ENCODE data around the gene IP6K1. TPM values are rescaled to one million over a fixed set of nuclear protein-coding genes. Genes with fewer than 3 reads are reported as not detected.

IP6K1 gene
- total RNA-seq, 1 experiment from 2014 or later = 32.2 TPM

DNA sequence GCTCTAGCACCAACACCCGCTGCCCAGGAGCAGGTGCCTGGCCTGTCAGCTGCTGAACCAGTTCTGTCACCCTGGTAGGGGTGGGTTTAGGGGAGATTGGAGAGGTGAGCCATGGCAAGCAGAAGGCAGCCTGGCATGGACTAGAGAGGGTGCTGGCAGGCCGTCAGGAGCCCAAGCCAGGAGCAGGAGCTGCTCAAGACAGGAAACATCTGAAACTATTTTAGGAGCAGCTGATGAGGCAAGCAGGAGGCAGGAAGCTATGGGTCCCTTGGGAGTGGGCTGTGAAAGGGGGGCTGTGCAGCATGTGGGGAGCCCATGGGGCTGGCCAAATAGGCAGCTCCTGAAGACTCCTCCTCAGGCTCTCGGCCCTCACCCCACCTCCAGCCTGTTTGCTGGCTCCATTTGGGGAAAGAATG is 19.0 kb upstream of the IP6K1 start:
- POLR2A ChIA-PET = interaction anchor here (0.6 kb wide), 1 partner anchor 12 kb away, joined by 3 read pairs; no protein-coding TSS in a partner anchor
- CTCF ChIA-PET = interaction anchor here (1.0 to 7.4 kb wide), 10 partner anchors 21 to 315 kb away, joined by 3 to 207 read pairs (median 6); partner anchors contain the start of gene MON1A

DNA sequence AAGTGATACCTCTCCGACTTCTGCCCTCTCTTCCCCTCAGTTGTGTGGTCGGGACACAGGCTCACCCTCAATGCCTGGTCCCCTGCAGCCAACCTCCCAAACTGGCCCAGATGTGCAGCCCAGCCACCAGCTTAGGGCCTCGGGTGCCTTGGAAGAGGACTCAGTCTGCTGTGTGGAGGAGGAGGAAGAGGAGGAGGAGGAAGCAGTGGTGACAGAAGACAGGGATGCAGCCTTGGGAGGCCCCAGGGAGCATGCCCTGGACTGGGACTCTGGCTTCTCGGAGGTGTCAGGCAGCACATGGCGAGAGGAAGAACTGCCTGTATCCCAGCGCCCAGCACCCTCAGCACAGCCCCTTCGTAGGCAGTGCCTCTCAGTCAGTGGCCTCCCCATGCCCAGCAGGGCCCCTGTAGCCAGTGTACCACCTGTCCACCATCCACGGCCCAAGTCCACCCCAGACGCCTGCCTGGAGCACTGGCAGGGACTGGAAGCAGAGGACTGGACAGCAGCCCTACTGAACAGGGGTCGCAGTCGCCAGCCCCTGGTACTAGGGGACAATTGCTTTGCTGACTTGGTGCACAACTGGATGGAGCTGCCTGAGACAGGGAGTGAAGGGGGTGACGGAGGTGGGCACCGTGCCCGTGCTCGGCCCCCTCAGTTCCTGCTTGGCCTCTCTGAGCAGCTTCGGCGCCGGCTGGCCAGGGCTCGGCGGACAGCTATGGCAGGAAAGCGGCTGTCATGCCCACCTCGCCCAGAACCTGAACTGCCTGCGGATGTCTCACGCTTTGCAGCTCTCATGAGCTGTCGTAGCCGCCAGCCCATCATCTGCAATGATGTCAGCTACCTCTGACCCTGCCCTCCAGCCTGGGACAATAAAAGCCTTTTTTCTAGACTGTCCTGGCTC is 18.0 kb upstream of the IP6K1 start:
- H3K9me3 Mint-ChIP-seq = no peaks in the 10 kb centered on the region
- H3K4me1 Mint-ChIP-seq = peaks cover 41% of the 10 kb centered on the region
- ATAC-seq (no peak), DNase-seq (ENCODE audit: low spot score) (no peak)
- no peaks in the 10 kb centered on the region for H3K36me3 Mint-ChIP-seq
- peaks cover 40% of the 10 kb centered on the region for H3K27me3 Mint-ChIP-seq (ENCODE audit: low read depth)
- no peak overlapping the region for H3K27ac Mint-ChIP-seq
- peak overlapping the region; percentile 86 for H3K4me3 Mint-ChIP-seq
- TF ChIP-seq NR3C1 (CRISPR knock-in tag; conservative IDR thresholded peaks at IDR 0.05; ENCODE audit: low read depth) = no peak
- TF ChIP-seq, protein P1, sequence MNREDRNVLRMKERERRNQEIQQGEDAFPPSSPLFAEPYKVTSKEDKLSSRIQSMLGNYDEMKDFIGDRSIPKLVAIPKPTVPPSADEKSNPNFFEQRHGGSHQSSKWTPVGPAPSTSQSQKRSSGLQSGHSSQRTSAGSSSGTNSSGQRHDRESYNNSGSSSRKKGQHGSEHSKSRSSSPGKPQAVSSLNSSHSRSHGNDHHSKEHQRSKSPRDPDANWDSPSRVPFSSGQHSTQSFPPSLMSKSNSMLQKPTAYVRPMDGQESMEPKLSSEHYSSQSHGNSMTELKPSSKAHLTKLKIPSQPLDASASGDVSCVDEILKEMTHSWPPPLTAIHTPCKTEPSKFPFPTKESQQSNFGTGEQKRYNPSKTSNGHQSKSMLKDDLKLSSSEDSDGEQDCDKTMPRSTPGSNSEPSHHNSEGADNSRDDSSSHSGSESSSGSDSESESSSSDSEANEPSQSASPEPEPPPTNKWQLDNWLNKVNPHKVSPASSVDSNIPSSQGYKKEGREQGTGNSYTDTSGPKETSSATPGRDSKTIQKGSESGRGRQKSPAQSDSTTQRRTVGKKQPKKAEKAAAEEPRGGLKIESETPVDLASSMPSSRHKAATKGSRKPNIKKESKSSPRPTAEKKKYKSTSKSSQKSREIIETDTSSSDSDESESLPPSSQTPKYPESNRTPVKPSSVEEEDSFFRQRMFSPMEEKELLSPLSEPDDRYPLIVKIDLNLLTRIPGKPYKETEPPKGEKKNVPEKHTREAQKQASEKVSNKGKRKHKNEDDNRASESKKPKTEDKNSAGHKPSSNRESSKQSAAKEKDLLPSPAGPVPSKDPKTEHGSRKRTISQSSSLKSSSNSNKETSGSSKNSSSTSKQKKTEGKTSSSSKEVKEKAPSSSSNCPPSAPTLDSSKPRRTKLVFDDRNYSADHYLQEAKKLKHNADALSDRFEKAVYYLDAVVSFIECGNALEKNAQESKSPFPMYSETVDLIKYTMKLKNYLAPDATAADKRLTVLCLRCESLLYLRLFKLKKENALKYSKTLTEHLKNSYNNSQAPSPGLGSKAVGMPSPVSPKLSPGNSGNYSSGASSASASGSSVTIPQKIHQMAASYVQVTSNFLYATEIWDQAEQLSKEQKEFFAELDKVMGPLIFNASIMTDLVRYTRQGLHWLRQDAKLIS (CRISPR knock-in tag; IDR thresholded peaks at IDR 0.05; ENCODE audit: borderline replicate concordance) = no peak
- TF ChIP-seq, protein P2, sequence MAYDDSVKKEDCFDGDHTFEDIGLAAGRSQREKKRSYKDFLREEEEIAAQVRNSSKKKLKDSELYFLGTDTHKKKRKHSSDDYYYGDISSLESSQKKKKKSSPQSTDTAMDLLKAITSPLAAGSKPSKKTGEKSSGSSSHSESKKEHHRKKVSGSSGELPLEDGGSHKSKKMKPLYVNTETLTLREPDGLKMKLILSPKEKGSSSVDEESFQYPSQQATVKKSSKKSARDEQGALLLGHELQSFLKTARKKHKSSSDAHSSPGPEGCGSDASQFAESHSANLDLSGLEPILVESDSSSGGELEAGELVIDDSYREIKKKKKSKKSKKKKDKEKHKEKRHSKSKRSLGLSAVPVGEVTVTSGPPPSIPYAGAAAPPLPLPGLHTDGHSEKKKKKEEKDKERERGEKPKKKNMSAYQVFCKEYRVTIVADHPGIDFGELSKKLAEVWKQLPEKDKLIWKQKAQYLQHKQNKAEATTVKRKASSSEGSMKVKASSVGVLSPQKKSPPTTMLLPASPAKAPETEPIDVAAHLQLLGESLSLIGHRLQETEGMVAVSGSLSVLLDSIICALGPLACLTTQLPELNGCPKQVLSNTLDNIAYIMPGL (CRISPR knock-in tag; IDR thresholded peaks at IDR 0.05) = no peak
- no peak for TF ChIP-seq TCF7 (CRISPR knock-in tag; IDR thresholded peaks at IDR 0.05; ENCODE audit: low read depth)
- TF ChIP-seq JAZF1 (CRISPR knock-in tag; IDR thresholded peaks at IDR 0.05) = no peak
- no peak for TF ChIP-seq NR1H2 (CRISPR knock-in tag; IDR thresholded peaks at IDR 0.05)
- TF ChIP-seq FOXJ3 (CRISPR knock-in tag; IDR thresholded peaks at IDR 0.05; ENCODE audit: borderline replicate concordance) = no peak
- no peak for TF ChIP-seq EMX1 (CRISPR knock-in tag; IDR thresholded peaks at IDR 0.05)
- no peak for TF ChIP-seq ESRRA (CRISPR knock-in tag; IDR thresholded peaks at IDR 0.05; ENCODE audit: borderline replicate concordance)
- TF ChIP-seq, protein P3, sequence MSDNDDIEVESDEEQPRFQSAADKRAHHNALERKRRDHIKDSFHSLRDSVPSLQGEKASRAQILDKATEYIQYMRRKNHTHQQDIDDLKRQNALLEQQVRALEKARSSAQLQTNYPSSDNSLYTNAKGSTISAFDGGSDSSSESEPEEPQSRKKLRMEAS (CRISPR knock-in tag; IDR thresholded peaks at IDR 0.05) = no peak
- no peak for TF ChIP-seq ZNF121 (CRISPR knock-in tag; IDR thresholded peaks at IDR 0.05)
- TF ChIP-seq, protein P4, sequence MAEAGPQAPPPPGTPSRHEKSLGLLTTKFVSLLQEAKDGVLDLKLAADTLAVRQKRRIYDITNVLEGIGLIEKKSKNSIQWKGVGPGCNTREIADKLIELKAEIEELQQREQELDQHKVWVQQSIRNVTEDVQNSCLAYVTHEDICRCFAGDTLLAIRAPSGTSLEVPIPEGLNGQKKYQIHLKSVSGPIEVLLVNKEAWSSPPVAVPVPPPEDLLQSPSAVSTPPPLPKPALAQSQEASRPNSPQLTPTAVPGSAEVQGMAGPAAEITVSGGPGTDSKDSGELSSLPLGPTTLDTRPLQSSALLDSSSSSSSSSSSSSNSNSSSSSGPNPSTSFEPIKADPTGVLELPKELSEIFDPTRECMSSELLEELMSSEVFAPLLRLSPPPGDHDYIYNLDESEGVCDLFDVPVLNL (CRISPR knock-in tag; IDR thresholded peaks at IDR 0.05; ENCODE audit: borderline replicate concordance, low read depth) = no peak
- TF ChIP-seq, protein P5, sequence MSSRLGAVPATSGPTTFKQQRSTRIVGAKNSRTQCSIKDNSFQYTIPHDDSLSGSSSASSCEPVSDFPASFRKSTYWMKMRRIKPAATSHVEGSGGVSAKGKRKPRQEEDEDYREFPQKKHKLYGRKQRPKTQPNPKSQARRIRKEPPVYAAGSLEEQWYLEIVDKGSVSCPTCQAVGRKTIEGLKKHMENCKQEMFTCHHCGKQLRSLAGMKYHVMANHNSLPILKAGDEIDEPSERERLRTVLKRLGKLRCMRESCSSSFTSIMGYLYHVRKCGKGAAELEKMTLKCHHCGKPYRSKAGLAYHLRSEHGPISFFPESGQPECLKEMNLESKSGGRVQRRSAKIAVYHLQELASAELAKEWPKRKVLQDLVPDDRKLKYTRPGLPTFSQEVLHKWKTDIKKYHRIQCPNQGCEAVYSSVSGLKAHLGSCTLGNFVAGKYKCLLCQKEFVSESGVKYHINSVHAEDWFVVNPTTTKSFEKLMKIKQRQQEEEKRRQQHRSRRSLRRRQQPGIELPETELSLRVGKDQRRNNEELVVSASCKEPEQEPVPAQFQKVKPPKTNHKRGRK (CRISPR knock-in tag; IDR thresholded peaks at IDR 0.05; ENCODE audit: borderline replicate concordance) = no peak
- TF ChIP-seq, protein P6, sequence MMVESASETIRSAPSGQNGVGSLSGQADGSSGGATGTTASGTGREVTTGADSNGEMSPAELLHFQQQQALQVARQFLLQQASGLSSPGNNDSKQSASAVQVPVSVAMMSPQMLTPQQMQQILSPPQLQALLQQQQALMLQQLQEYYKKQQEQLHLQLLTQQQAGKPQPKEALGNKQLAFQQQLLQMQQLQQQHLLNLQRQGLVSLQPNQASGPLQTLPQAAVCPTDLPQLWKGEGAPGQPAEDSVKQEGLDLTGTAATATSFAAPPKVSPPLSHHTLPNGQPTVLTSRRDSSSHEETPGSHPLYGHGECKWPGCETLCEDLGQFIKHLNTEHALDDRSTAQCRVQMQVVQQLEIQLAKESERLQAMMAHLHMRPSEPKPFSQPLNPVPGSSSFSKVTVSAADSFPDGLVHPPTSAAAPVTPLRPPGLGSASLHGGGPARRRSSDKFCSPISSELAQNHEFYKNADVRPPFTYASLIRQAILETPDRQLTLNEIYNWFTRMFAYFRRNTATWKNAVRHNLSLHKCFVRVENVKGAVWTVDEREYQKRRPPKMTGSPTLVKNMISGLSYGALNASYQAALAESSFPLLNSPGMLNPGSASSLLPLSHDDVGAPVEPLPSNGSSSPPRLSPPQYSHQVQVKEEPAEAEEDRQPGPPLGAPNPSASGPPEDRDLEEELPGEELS (CRISPR knock-in tag; IDR thresholded peaks at IDR 0.05) = no peak
- TF ChIP-seq, protein P7, sequence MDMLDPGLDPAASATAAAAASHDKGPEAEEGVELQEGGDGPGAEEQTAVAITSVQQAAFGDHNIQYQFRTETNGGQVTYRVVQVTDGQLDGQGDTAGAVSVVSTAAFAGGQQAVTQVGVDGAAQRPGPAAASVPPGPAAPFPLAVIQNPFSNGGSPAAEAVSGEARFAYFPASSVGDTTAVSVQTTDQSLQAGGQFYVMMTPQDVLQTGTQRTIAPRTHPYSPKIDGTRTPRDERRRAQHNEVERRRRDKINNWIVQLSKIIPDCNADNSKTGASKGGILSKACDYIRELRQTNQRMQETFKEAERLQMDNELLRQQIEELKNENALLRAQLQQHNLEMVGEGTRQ (CRISPR knock-in tag; IDR thresholded peaks at IDR 0.05) = no peak
- ChIA-PET POLR2A (interaction anchor here (0.8 to 2.8 kb wide), 3 partner anchors 18 to 335 kb away, joined by 3 to 11 read pairs (median 8); partner anchors contain the start of gene IP6K1), CTCF (interaction anchor here (0.6 to 7.4 kb wide), 14 partner anchors 9 to 1641 kb away, joined by 3 to 207 read pairs (median 12); partner anchors contain the start of genes AMIGO3, IP6K1, MON1A and UBA7)

More for the DNA sequence above, 19.0 kb upstream of the IP6K1 start:
- DNase-seq (ENCODE audit: low spot score) (no peak), ATAC-seq (no peak)
- H3K9me3 Mint-ChIP-seq = no peaks in the 10 kb centered on the region
- peak overlapping the region; percentile 37; the same call in 1 of the 2 replicates for H3K4me3 Mint-ChIP-seq
- H3K27ac Mint-ChIP-seq = no peak overlapping the region; the same call in 1 of the 2 replicates
- no peaks in the 10 kb centered on the region for H3K36me3 Mint-ChIP-seq
- peaks cover 41% of the 10 kb centered on the region for H3K4me1 Mint-ChIP-seq
- peaks cover 38% of the 10 kb centered on the region for H3K27me3 Mint-ChIP-seq (ENCODE audit: low read depth)
- TF ChIP-seq NFATC4 (CRISPR knock-in tag; IDR thresholded peaks at IDR 0.05) = no peak
- no peak for TF ChIP-seq NR1H2 (CRISPR knock-in tag; IDR thresholded peaks at IDR 0.05)
- TF ChIP-seq ZNF423 (CRISPR knock-in tag; IDR thresholded peaks at IDR 0.05) = no peak
